Measurements from ENCODE around the gene MAX. TPM values are rescaled to one million over a fixed set of nuclear protein-coding genes. Genes with fewer than 3 reads are reported as not detected.
A peak's percentile ranks its signal among the peaks of the same experiment; 100 is the strongest.

MAX gene
- total RNA-seq, 6 donors from 2014 or later: 53.7 to 146 (median 68.2) TPM

GRCh38 chr14:65072937-65073336 lies 29.4 kb downstream of the MAX start:
- DNase-seq: no peak
- 92 to 100% methylated on average over 1 of the region's 1 CpG for WGBS, 2 donors
- Histone ChIP-seq H3K4me3 (no peak overlapping the region), H3K4me1 (peaks cover 28 to 49% (median 43%) of the 10 kb centered on the region in 4 donors), H3K27me3 (no peaks in the 10 kb centered on the region), H3K36me3 (peaks cover 9 to 60% (median 39%) of the 10 kb centered on the region in 4 donors), H3K27ac (no peak overlapping the region), H3K9me3 (no peaks in the 10 kb centered on the region)
- ATAC-seq (ENCODE audit: low FRiP score in 2 of 2): no peak
- TF ChIP-seq POLR2A (IDR thresholded peaks at IDR 0.05) (no peak), POLR2AphosphoS5 (IDR thresholded peaks at IDR 0.05) (no peak)

- WGBS, 2 donors: 85 to 94% methylated on average over 5 to 6 of the region's 6 CpGs
- Histone ChIP-seq H3K4me3 (no peak overlapping the region), H3K9me3 (no peaks in the 10 kb centered on the region), H3K27ac (peak overlapping the region in 1 of 4 donors; percentile 4), H3K27me3 (no peaks in the 10 kb centered on the region), H3K36me3 (peaks cover 4 to 54% (median 32%) of the 10 kb centered on the region in 4 donors), H3K4me1 (peaks cover 28 to 49% (median 43%) of the 10 kb centered on the region in 4 donors)
- TF ChIP-seq CTCF (IDR thresholded peaks at IDR 0.05): no peak
- no peak for TF ChIP-seq POLR2AphosphoS5 (IDR thresholded peaks at IDR 0.05)
- DNase-seq (no peak), ATAC-seq (ENCODE audit: low FRiP score in 2 of 2) (no peak)
These were observed 30.1 kb downstream of the MAX start for GRCh38 chr14:65072256-65072655.

DNA sequence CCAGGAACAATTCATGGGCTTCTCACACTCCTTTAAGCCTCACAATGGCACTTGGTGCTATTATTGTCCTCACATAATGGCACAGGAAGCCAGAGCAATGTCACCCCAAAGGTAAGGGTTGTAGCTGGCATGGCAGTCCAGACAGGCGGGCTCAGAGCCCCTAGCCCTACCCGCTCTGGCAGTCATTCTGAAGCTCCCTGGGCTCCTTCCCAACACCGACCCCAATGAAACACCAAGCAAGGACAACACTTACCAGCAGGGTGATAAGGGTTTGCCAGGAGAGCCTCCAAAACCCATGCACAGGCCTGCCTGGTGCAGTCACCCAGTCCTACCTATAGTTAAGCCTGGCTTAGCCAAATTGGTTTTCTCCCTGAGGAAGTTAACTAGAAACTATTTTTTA lies 30.8 kb downstream of the MAX start:
- WGBS, 2 donors: 84 to 94% methylated on average over 3 of the region's 3 CpGs
- H3K9me3 ChIP-seq: no peaks in the 10 kb centered on the region
- peaks cover 28 to 49% (median 43%) of the 10 kb centered on the region in 4 donors for H3K4me1 ChIP-seq
- no peak for ATAC-seq (ENCODE audit: low FRiP score in 2 of 2)
- H3K27ac ChIP-seq: no peak overlapping the region
- no peak for DNase-seq
- no peaks in the 10 kb centered on the region for H3K27me3 ChIP-seq
- no peak overlapping the region for H3K4me3 ChIP-seq
- no peak for TF ChIP-seq POLR2A (IDR thresholded peaks at IDR 0.05)
- no peak for TF ChIP-seq CTCF (IDR thresholded peaks at IDR 0.05)
- TF ChIP-seq POLR2AphosphoS5 (IDR thresholded peaks at IDR 0.05): no peak
- TF ChIP-seq EP300 (IDR thresholded peaks at IDR 0.05): no peak
- peaks cover 0 to 47% (median 25%) of the 10 kb centered on the region in 4 donors for H3K36me3 ChIP-seq

DNA sequence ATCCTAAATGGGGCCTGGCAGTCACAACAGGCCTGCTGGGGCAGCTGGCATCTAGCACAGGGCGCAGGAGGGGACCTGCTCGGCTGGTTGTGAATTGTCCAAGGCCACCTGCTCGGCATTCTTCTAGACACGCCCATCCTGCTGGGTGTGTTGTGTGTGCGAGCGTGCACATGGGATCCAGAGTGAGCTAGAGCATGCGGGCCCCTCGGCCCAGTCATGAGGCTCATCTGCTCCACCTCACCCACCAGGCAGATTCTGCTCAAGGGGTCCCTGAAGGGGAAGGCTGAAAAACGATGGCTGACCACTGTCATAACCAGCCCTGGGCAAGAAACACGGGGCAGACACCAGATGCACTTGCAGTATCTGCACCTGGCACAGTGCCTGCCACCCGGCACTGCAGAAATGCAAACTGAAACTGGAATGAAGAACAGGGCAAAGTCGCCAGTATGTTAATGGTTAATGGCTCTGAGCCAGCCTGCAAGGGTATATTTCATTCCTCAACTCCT lies 31.8 kb downstream of the MAX start:
- TF ChIP-seq POLR2A (IDR thresholded peaks at IDR 0.05) (no peak), CTCF (IDR thresholded peaks at IDR 0.05) (no peak), EP300 (IDR thresholded peaks at IDR 0.05) (no peak), POLR2AphosphoS5 (IDR thresholded peaks at IDR 0.05) (no peak)
- Histone ChIP-seq H3K9me3 (no peaks in the 10 kb centered on the region), H3K27me3 (no peaks in the 10 kb centered on the region), H3K4me1 (peaks cover 28 to 44% (median 40%) of the 10 kb centered on the region in 4 donors), H3K36me3 (peaks cover 0 to 45% (median 23%) of the 10 kb centered on the region in 4 donors), H3K27ac (peak overlapping the region in 1 of 4 donors; percentile 0), H3K4me3 (peak overlapping the region in 1 of 4 donors; percentile 19)
- ATAC-seq (ENCODE audit: low FRiP score in 2 of 2) (peak in 1 of 2 donors; percentile 81), DNase-seq (peak; percentile 50 to 76)
- WGBS, 2 donors: 45 to 49% methylated on average over 3 to 12 of the region's 12 CpGs

GRCh38 chr14:65069874-65070413 lies 32.4 kb downstream of the MAX start:
- peak in 1 of 2 donors; percentile 49 for DNase-seq
- H3K4me1 ChIP-seq: peaks cover 28 to 38% (median 34%) of the 10 kb centered on the region in 4 donors
- peak overlapping the region in 2 of 4 donors; percentile 0 to 17 for H3K27ac ChIP-seq
- H3K27me3 ChIP-seq: no peaks in the 10 kb centered on the region
- H3K36me3 ChIP-seq: peaks cover 0 to 47% (median 27%) of the 10 kb centered on the region in 4 donors
- TF ChIP-seq CTCF (IDR thresholded peaks at IDR 0.05): no peak
- TF ChIP-seq EP300 (IDR thresholded peaks at IDR 0.05): no peak
- no peak for TF ChIP-seq POLR2AphosphoS5 (IDR thresholded peaks at IDR 0.05)
- no peak for TF ChIP-seq POLR2A (IDR thresholded peaks at IDR 0.05)
- no peak for ATAC-seq (ENCODE audit: low FRiP score in 2 of 2)
- WGBS, 2 donors: 76 to 92% methylated on average over 1 to 5 of the region's 5 CpGs
- H3K4me3 ChIP-seq: no peak overlapping the region
- no peaks in the 10 kb centered on the region for H3K9me3 ChIP-seq

Measured in upper lobe of left lung (tissue), 6 donors.